Breast epithelium (tissue), 4 donors: ENCODE data around the gene SLC34A1. TPM values are rescaled to one million over a fixed set of nuclear protein-coding genes. Genes with fewer than 3 reads are reported as not detected.

Experiments used
- DNase-seq, 2 donors: peaks; one replicate each; pipeline ENCODE4 v3.0.0-alpha.2; 2019; ENCODE audit warnings: low spot score in 2 of 2
- H3K27ac ChIP-seq, 2 donors: fragments of 200-600 bp; sonication (generic) in 1 of 2; one replicate each; pipeline ENCODE4 v1.5.1; 2016 to 2019; ENCODE audit warnings: mild to moderate bottlenecking in 1 of 2
- H3K27me3 ChIP-seq, 2 donors: fragments of 200-600 bp; sonication (generic) in 1 of 2; one replicate each; pipeline versions ENCODE4 v1.5.1 to v1.6.0; 2017 to 2019; ENCODE audit warnings: control low read depth in 1 of 2, mild to moderate bottlenecking in 1 of 2
- H3K36me3 ChIP-seq: fragments of 200-600 bp; one replicate; pipeline ENCODE4 v1.5.1; 2019
- H3K4me1 ChIP-seq, 2 donors: fragments of 200-600 bp; sonication (generic); one replicate each; pipeline ENCODE4 v1.5.1; 2016 to 2019; ENCODE audit warnings: control low read depth in 1 of 2
- H3K4me3 ChIP-seq, 3 donors: fragments of 200-600 bp; sonication (generic); 1 replicate in 2 of 3; 2 replicates in 1 of 3; pipeline ENCODE4 v1.5.1; 2016 to 2019; ENCODE audit warnings: mild to moderate bottlenecking in 3 of 3, moderate library complexity in 2 of 3
- H3K9me3 ChIP-seq, 2 donors: fragments of 200-600 bp; sonication (generic) in 1 of 2; one replicate each; pipeline ENCODE4 v1.5.1; 2016 to 2019; ENCODE audit warnings: control low read depth in 1 of 2
- POLR2A ChIP-seq: fragments of 450-650 bp; IDR thresholded peaks from one replicate; pipeline ENCODE4 v1.6.1; 2016; ENCODE audit warnings: antibody characterized with exemption, mild to moderate bottlenecking, moderate library complexity
- POLR2AphosphoS5 ChIP-seq, 3 donors: sonication (generic); formaldehyde crosslinking; IDR thresholded peaks; one replicate each; pipeline ENCODE4 v1.6.1; 2017; ENCODE audit warnings: antibody characterized with exemption in 3 of 3
- intact Hi-C: fragments of 100-400 bp; cut with DNase I; formaldehyde crosslinking; loops from one replicate; pipeline ENCODE4 v1.15.1; 2023; ENCODE audit warnings: low total_unique reads
- total RNA-seq, 3 donors: library from RNA; depleted of rRNA; stranded (reverse); fragments of >200 nt; gene quantifications; one replicate each; pipeline ENCODE4 v1.1.0, GENCODE V29; 2016
- TF ChIP-seq, protein P1 (sequence below), 3 donors: fragments of 450-650 bp; IDR thresholded peaks; one replicate each; pipeline ENCODE4 v1.5.1; 2016 to 2017; ENCODE audit warnings: antibody characterized with exemption in 3 of 3, mild to moderate bottlenecking in 3 of 3, moderate library complexity in 3 of 3

The SLC34A1 gene
- total RNA-seq, 3 donors from 2014 or later, result not detected

DNA sequence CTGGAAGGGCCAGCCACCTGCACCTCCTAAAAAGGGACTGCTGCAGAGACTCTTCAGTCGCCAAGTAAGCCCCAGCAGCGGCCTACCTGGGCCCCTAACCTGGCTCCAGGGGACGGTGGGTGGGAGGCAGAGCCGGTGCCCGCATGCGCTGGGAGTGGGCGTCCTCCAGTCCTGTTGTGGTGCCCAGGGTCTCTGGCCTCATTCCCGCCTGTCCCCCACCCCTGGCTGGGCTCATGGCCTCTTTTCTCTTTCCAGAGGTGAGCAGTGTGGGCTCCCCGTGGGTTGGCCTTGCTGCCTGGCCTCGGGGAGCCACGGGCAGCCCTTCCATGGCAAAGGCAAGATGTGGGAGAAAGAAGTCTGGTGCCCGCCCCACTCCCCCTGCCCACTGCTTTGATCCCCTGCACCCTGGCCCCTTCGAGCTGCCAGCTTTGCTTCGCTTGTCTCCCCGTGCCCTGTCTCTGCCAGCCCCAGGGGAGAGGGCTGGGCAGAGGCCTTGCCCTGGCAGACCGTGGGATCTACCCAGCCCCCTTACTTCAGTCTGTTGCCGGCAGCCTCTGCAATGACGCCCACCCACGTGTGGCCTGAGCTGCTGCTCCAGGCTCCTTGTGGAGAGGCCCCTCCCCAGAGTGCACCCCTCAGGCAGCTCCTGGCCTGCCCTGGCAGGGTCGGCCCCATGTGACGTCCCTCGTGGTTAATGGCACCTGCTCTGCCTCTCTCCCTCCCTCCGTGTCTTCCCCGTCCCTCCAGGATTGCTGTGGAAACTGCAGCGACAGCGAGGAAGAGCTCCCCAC, 57.0 kb downstream of the SLC34A1 start:
- Histone ChIP-seq H3K4me1 (peaks cover 0 to 2% of the 10 kb centered on the region in 2 donors), H3K9me3 (no peaks in the 10 kb centered on the region), H3K27me3 (peaks cover 0 to 1% of the 10 kb centered on the region in 2 donors), H3K27ac (no peak overlapping the region), H3K4me3 (no peak overlapping the region), H3K36me3 (no peaks in the 10 kb centered on the region)
- TF ChIP-seq POLR2A (no peak), POLR2AphosphoS5 (IDR thresholded peaks at IDR 0.05) (no peak)
- TF ChIP-seq, protein P1, sequence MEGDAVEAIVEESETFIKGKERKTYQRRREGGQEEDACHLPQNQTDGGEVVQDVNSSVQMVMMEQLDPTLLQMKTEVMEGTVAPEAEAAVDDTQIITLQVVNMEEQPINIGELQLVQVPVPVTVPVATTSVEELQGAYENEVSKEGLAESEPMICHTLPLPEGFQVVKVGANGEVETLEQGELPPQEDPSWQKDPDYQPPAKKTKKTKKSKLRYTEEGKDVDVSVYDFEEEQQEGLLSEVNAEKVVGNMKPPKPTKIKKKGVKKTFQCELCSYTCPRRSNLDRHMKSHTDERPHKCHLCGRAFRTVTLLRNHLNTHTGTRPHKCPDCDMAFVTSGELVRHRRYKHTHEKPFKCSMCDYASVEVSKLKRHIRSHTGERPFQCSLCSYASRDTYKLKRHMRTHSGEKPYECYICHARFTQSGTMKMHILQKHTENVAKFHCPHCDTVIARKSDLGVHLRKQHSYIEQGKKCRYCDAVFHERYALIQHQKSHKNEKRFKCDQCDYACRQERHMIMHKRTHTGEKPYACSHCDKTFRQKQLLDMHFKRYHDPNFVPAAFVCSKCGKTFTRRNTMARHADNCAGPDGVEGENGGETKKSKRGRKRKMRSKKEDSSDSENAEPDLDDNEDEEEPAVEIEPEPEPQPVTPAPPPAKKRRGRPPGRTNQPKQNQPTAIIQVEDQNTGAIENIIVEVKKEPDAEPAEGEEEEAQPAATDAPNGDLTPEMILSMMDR (IDR thresholded peaks at IDR 0.05), result no peak
- no peak for DNase-seq
- intact Hi-C loops, result no loop called here

DNA sequence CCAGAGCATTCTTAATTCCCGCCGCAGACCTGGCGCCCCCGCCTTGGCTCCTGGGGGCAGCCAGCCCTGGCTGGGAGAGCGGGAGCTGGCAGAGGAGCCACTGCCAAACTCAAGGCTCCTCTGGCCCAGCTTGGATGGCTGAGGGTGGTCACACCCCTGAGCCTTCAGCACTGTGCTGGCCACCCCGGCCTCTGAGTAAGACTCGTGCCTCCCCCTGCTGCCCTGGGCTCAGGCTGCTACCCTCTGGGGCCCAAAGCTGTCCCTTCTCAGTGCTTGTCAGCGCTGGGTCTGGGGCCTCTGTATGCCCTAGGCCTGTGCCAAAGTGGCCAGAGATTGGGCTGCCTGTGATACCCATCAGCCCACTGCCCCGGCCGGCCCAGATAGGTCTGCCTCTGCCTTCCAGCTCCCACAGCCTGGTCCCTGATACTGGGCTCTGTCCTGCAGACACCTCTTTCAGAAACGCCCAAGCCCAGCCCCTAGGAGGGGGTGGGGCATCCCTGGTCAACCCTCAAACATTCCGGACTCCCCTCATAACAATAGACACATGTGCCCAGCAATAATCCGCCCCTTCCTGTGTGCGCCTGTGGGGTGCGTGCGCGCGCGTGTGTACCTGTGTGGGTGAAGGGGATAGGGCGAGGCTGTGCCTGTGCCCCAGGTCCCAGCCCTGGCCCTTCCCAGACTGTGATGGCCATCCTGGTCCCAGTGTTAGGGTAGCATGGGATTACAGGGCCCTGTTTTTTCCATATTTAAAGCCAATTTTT, 58.0 kb downstream of the SLC34A1 start:
- Histone ChIP-seq H3K27me3 (peaks cover 0 to 3% of the 10 kb centered on the region in 2 donors), H3K4me3 (no peak overlapping the region), H3K27ac (no peak overlapping the region), H3K9me3 (no peaks in the 10 kb centered on the region), H3K36me3 (no peaks in the 10 kb centered on the region), H3K4me1 (peaks cover 0 to 9% of the 10 kb centered on the region in 2 donors)
- DNase-seq, result no peak
- intact Hi-C loops, result no loop called here
- TF ChIP-seq, protein P1 (IDR thresholded peaks at IDR 0.05), result no peak
- TF ChIP-seq POLR2A, result no peak
- no peak for TF ChIP-seq POLR2AphosphoS5 (IDR thresholded peaks at IDR 0.05)

DNA sequence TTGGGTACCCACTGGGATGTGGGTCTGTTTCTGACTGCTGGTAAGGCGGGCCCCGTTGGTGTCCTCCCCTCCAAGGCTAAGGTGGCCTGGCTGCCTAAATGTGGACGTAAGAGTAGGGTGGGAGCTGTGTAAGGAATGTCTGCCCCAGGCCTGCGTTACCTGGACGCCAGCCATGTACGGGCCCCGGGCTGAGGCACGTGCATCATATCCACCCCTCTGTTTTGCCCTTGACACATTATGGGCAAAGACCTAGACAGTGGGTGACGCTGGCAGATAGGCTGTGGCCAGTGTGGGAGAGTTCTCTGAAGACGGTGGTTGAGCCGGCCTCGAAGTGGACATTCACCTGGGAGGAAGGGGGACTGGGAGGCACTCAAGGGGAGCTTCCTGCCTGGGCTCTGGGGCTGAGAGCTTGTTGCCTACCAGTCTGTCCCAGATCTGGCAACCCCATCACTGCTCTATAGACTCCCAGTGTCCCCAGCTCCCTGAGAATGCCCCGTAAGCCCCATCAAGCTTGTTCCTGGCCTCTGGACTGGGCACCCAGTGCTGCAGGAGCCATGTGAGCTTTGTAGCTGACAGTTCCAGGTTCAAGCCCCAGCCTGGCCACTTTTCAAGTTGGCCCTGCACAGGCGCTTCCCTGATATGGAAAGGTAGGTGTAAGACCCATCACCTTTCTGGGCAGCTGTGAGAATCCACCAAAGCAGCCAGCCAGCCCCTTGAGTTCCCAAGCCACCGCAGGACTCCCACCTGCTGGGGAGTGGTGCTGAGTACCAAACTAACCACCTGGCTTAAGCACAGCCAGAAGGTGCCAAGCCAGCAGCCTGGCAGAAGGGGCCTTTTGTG, 59.1 kb downstream of the SLC34A1 start:
- TF ChIP-seq POLR2AphosphoS5 (IDR thresholded peaks at IDR 0.05), result no peak
- no peak for TF ChIP-seq POLR2A
- TF ChIP-seq, protein P1 (IDR thresholded peaks at IDR 0.05), result no peak
- no peak for DNase-seq

DNA sequence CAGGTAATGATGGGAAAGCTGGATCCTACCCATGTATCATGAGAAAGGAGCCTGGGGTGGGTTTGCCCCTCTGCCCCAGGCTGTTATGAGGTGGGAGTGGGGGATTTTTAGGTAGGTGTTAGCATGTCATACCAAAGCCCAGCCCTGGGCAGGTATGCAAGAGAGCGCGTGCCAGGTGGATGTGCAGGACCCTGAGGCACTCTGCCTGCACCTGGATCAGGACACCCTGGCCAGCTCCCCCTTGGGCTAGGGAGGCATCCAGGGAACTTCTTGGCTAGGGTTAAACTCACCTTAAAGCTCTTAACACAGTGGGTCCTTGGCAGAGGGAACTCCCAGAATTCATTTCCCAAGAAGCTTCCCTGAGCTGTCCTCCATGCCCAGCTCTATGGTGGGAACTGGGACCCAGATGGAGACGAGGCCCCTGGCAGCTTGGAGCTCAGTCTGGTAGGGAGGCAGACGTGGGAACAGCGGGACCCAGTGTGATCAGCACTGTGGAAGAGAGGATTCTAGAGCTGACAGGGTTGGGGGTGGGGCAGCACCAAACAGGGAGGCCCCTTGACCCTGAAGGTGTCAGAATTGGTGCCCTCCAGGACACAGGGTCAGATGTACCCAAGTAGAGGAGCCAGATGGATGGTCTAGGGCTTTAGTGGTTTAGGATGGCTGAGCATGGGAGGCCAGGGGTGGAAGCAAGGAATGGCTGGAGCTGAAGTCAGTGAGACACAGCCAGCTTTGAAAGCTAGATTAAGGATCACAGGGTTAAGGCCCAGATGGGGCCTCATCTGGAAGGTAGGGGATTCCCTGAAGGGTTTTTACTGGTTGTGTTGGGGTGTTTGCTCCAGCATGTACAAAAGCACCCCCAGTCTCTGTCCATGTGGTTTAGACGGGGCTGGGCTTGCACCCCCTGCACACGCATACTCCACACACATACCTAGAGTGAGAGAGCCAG, 60.1 kb downstream of the SLC34A1 start:
- Histone ChIP-seq H3K27ac (no peak overlapping the region), H3K4me3 (no peak overlapping the region), H3K36me3 (no peaks in the 10 kb centered on the region), H3K27me3 (peaks cover 0 to 3% of the 10 kb centered on the region in 2 donors), H3K4me1 (peaks cover 0 to 13% of the 10 kb centered on the region in 2 donors), H3K9me3 (no peaks in the 10 kb centered on the region)
- intact Hi-C loops, result loop anchor here (5.0 kb wide), 1 partner anchor 37 kb away; the partner anchor contains the start of gene F12
- TF ChIP-seq, protein P1 (IDR thresholded peaks at IDR 0.05), result no peak
- TF ChIP-seq POLR2A, result no peak
- TF ChIP-seq POLR2AphosphoS5 (IDR thresholded peaks at IDR 0.05), result no peak
- no peak for DNase-seq

More for the DNA sequence above, 59.1 kb downstream of the SLC34A1 start:
- H3K9me3 ChIP-seq, result no peaks in the 10 kb centered on the region
- no peak overlapping the region for H3K4me3 ChIP-seq
- intact Hi-C loops, result no loop called here
- H3K27me3 ChIP-seq, result peaks cover 0 to 3% of the 10 kb centered on the region in 2 donors
- H3K36me3 ChIP-seq, result no peaks in the 10 kb centered on the region
- H3K27ac ChIP-seq, result no peak overlapping the region
- H3K4me1 ChIP-seq, result peaks cover 0 to 13% of the 10 kb centered on the region in 2 donors
